WTC11 (cell line): ENCODE measurements around the gene SOD2. TPM values are rescaled to one million over a fixed set of nuclear protein-coding genes. Genes with fewer than 3 reads are reported as not detected.

Source experiments
- ATAC-seq: fragments of 200-7000 bp; cut with Tn5 transposase; 2 replicates; pipeline ENCODE4 v1.10.0; 2021; ENCODE audit warnings: mild to moderate bottlenecking, moderate library complexity
- CTCF ChIA-PET: fragments of 300-600 bp; sonication (Branson Sonifier 250); formaldehyde crosslinking; loops from one replicate; lab custom pipeline; 2021; ENCODE audit warnings: antibody characterized with exemption; lab: Charles Lee
- POLR2A ChIA-PET: fragments of 350-600 bp; sonication (Branson Sonifier 250); formaldehyde crosslinking; loops from one replicate; lab custom pipeline; 2021; ENCODE audit warnings: antibody characterized with exemption; lab: Charles Lee
- DNase-seq: peaks from one replicate; pipeline ENCODE4 v3.0.0; 2021; ENCODE audit warnings: low spot score
- H3K27ac Mint-ChIP-seq: 2 replicates; pipeline ENCODE4 v1.8.0; 2021; ENCODE audit warnings: mixed read lengths
- H3K27me3 Mint-ChIP-seq: 2 replicates; pipeline ENCODE4 v1.8.0; 2021; ENCODE audit warnings: low read depth, mild to moderate bottlenecking, moderate library complexity, mixed read lengths
- H3K36me3 Mint-ChIP-seq: 2 replicates; pipeline ENCODE4 v1.8.0; 2021; ENCODE audit warnings: mixed read lengths
- H3K4me1 Mint-ChIP-seq: 2 replicates; pipeline ENCODE4 v1.8.0; 2022; ENCODE audit warnings: mixed read lengths
- H3K4me3 Mint-ChIP-seq: 2 replicates; pipeline ENCODE4 v1.8.0; 2021; ENCODE audit warnings: mild to moderate bottlenecking, moderate library complexity, mixed read lengths
- H3K9me3 Mint-ChIP-seq: 2 replicates; pipeline ENCODE4 v1.8.0; 2021; ENCODE audit warnings: mixed read lengths
- E2F1 ChIP-seq: sonication (generic); formaldehyde crosslinking; IDR thresholded peaks from 2 replicates; pipeline ENCODE4 v1.8.0; 2022; ENCODE audit warnings: mild to moderate bottlenecking, missing genetic modification reagents
- ESRRA ChIP-seq: sonication (generic); formaldehyde crosslinking; IDR thresholded peaks from 2 replicates; pipeline ENCODE4 v1.8.1; 2022; ENCODE audit warnings: mild to moderate bottlenecking, missing genetic modification reagents, borderline replicate concordance
- FOXP1 ChIP-seq: sonication (generic); formaldehyde crosslinking; IDR thresholded peaks from 2 replicates; pipeline ENCODE4 v1.8.0; 2022; ENCODE audit warnings: missing genetic modification reagents, mild to moderate bottlenecking, moderate library complexity, borderline replicate concordance
- HMGXB4 ChIP-seq: sonication (generic); formaldehyde crosslinking; IDR thresholded peaks from 2 replicates; pipeline ENCODE4 v1.8.1; 2023; ENCODE audit warnings: mild to moderate bottlenecking, moderate library complexity, missing genetic modification reagents
- JAZF1 ChIP-seq: fragments of 250-450 bp; sonication (Bioruptor Pico); IDR thresholded peaks from 2 replicates; pipeline ENCODE4 v1.9.0; 2021; ENCODE audit warnings: moderate library complexity, mild to moderate bottlenecking, inconsistent platforms
- MYBL2 ChIP-seq: sonication (generic); formaldehyde crosslinking; IDR thresholded peaks from 2 replicates; pipeline ENCODE4 v1.8.1; 2023; ENCODE audit warnings: mild to moderate bottlenecking, moderate library complexity, missing genetic modification reagents
- NFATC4 ChIP-seq: fragments of 250-450 bp; sonication (Bioruptor Pico); IDR thresholded peaks from 2 replicates; pipeline ENCODE4 v1.9.0; 2021; ENCODE audit warnings: mild to moderate bottlenecking
- NR3C1 ChIP-seq: sonication (generic); formaldehyde crosslinking; conservative IDR thresholded peaks from 2 replicates; pipeline ENCODE4 v1.8.1; 2023; ENCODE audit warnings: low read depth, mild to moderate bottlenecking, missing genetic modification reagents
- OVOL2 ChIP-seq: fragments of 250-450 bp; sonication (Bioruptor Pico); IDR thresholded peaks from 2 replicates; pipeline ENCODE4 v1.9.0; 2021; ENCODE audit warnings: mild to moderate bottlenecking, borderline replicate concordance
- SMAD3 ChIP-seq: sonication (generic); formaldehyde crosslinking; IDR thresholded peaks from 2 replicates; pipeline ENCODE4 v1.8.0; 2022; ENCODE audit warnings: missing genetic modification reagents, mild to moderate bottlenecking, borderline replicate concordance
- SMAD4 ChIP-seq: sonication (generic); formaldehyde crosslinking; IDR thresholded peaks from 2 replicates; pipeline ENCODE4 v1.8.0; 2022; ENCODE audit warnings: mild to moderate bottlenecking, missing genetic modification reagents
- TEAD4 ChIP-seq: sonication (generic); formaldehyde crosslinking; IDR thresholded peaks from 2 replicates; pipeline ENCODE4 v1.8.0; 2022; ENCODE audit warnings: mild to moderate bottlenecking, missing genetic modification reagents
- TP53 ChIP-seq: sonication (generic); formaldehyde crosslinking; IDR thresholded peaks from 2 replicates; pipeline ENCODE4 v1.8.1; 2023; ENCODE audit warnings: mild to moderate bottlenecking, missing genetic modification reagents
- ZNF121 ChIP-seq: sonication (generic); formaldehyde crosslinking; IDR thresholded peaks from 2 replicates; pipeline ENCODE4 v1.8.0; 2023; ENCODE audit warnings: missing genetic modification reagents
- ZNF219 ChIP-seq: sonication (generic); formaldehyde crosslinking; IDR thresholded peaks from 2 replicates; pipeline ENCODE4 v1.8.0; 2023; ENCODE audit warnings: missing genetic modification reagents, mild to moderate bottlenecking, borderline replicate concordance
- ZNF263 ChIP-seq: sonication (generic); formaldehyde crosslinking; IDR thresholded peaks from 2 replicates; pipeline ENCODE4 v1.8.1; 2022; ENCODE audit warnings: low read depth, mild to moderate bottlenecking, moderate library complexity, missing genetic modification reagents
- ZNF281 ChIP-seq: sonication (generic); formaldehyde crosslinking; IDR thresholded peaks from 2 replicates; pipeline ENCODE4 v1.8.0; 2023; ENCODE audit warnings: mild to moderate bottlenecking, missing genetic modification reagents
- ZNF317 ChIP-seq: sonication (generic); formaldehyde crosslinking; IDR thresholded peaks from 2 replicates; pipeline ENCODE4 v1.8.1; 2023; ENCODE audit warnings: low read depth, mild to moderate bottlenecking, moderate library complexity, missing genetic modification reagents, borderline replicate concordance
- ZNF512 ChIP-seq: sonication (generic); formaldehyde crosslinking; IDR thresholded peaks from 2 replicates; pipeline ENCODE4 v1.8.1; 2022; ENCODE audit warnings: missing genetic modification reagents, borderline replicate concordance
- total RNA-seq: library from RNA; stranded (reverse); gene quantifications from 3 replicates; pipeline ENCODE4 v1.2.3, GENCODE V29; 2021
- TF ChIP-seq, protein P1 (sequence below): sonication (generic); formaldehyde crosslinking; IDR thresholded peaks from 2 replicates; pipeline ENCODE4 v1.8.1; 2022; ENCODE audit warnings: low read depth, missing genetic modification reagents, borderline replicate concordance
- TF ChIP-seq, protein P2 (sequence below): fragments of 200-600 bp; IDR thresholded peaks from 2 replicates; pipeline ENCODE4 v1.8.0; 2022; ENCODE audit warnings: antibody characterized with exemption
- TF ChIP-seq, protein P3 (sequence below): fragments of 250-450 bp; sonication (Bioruptor Pico); IDR thresholded peaks from 2 replicates; pipeline ENCODE4 v1.9.0; 2021; ENCODE audit warnings: mild to moderate bottlenecking

The SOD2 gene
- total RNA-seq, 1 experiment from 2014 or later = 82.6 TPM

GRCh38 chr6:159714404-159714803 lies 21.4 kb upstream of the SOD2 start:
- Mint-ChIP-seq H3K9me3 (peaks cover 5% of the 10 kb centered on the region), H3K36me3 (no peaks in the 10 kb centered on the region), H3K4me3 (no peak overlapping the region), H3K27ac (no peak overlapping the region), H3K4me1 (no peaks in the 10 kb centered on the region), H3K27me3 (peaks cover under 1% of the 10 kb centered on the region; the same call in 1 of the 2 replicates)
- TF ChIP-seq ZNF263 (CRISPR knock-in tag) (no peak), E2F1 (CRISPR knock-in tag) (no peak), ZNF281 (CRISPR knock-in tag) (no peak), OVOL2 (CRISPR knock-in tag) (no peak), JAZF1 (CRISPR knock-in tag) (no peak), ZNF121 (no peak), SMAD3 (no peak), ZNF512 (CRISPR knock-in tag) (no peak), TEAD4 (CRISPR knock-in tag) (no peak), NFATC4 (CRISPR knock-in tag) (no peak)
- TF ChIP-seq, protein P1, sequence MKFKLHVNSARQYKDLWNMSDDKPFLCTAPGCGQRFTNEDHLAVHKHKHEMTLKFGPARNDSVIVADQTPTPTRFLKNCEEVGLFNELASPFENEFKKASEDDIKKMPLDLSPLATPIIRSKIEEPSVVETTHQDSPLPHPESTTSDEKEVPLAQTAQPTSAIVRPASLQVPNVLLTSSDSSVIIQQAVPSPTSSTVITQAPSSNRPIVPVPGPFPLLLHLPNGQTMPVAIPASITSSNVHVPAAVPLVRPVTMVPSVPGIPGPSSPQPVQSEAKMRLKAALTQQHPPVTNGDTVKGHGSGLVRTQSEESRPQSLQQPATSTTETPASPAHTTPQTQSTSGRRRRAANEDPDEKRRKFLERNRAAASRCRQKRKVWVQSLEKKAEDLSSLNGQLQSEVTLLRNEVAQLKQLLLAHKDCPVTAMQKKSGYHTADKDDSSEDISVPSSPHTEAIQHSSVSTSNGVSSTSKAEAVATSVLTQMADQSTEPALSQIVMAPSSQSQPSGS (CRISPR knock-in tag) = no peak
- TF ChIP-seq, protein P2, sequence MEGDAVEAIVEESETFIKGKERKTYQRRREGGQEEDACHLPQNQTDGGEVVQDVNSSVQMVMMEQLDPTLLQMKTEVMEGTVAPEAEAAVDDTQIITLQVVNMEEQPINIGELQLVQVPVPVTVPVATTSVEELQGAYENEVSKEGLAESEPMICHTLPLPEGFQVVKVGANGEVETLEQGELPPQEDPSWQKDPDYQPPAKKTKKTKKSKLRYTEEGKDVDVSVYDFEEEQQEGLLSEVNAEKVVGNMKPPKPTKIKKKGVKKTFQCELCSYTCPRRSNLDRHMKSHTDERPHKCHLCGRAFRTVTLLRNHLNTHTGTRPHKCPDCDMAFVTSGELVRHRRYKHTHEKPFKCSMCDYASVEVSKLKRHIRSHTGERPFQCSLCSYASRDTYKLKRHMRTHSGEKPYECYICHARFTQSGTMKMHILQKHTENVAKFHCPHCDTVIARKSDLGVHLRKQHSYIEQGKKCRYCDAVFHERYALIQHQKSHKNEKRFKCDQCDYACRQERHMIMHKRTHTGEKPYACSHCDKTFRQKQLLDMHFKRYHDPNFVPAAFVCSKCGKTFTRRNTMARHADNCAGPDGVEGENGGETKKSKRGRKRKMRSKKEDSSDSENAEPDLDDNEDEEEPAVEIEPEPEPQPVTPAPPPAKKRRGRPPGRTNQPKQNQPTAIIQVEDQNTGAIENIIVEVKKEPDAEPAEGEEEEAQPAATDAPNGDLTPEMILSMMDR = no peak
- TF ChIP-seq, protein P3, sequence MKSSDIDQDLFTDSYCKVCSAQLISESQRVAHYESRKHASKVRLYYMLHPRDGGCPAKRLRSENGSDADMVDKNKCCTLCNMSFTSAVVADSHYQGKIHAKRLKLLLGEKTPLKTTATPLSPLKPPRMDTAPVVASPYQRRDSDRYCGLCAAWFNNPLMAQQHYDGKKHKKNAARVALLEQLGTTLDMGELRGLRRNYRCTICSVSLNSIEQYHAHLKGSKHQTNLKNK (CRISPR knock-in tag) = no peak
- no peak for DNase-seq
- POLR2A ChIA-PET = no interaction called here
- no peak for ATAC-seq
- CTCF ChIA-PET = no interaction called here

- Mint-ChIP-seq H3K9me3 (peaks cover 6% of the 10 kb centered on the region), H3K27me3 (peaks cover 4% of the 10 kb centered on the region; the same call in 1 of the 2 replicates), H3K4me3 (no peak overlapping the region), H3K4me1 (no peaks in the 10 kb centered on the region), H3K36me3 (no peaks in the 10 kb centered on the region), H3K27ac (no peak overlapping the region)
- CTCF ChIA-PET = no interaction called here
- DNase-seq = no peak
- ATAC-seq = no peak
- POLR2A ChIA-PET = no interaction called here
- no peak for TF ChIP-seq ESRRA (CRISPR knock-in tag)
- TF ChIP-seq, protein P3 (CRISPR knock-in tag) = no peak
- TF ChIP-seq MYBL2 = no peak
- no peak for TF ChIP-seq HMGXB4
- TF ChIP-seq, protein P1 (CRISPR knock-in tag) = no peak
- no peak for TF ChIP-seq TEAD4 (CRISPR knock-in tag)
- TF ChIP-seq ZNF317 = no peak
- TF ChIP-seq TP53 (CRISPR knock-in tag) = no peak
- TF ChIP-seq SMAD4 (CRISPR knock-in tag) = no peak
- TF ChIP-seq ZNF219 = no peak
- no peak for TF ChIP-seq JAZF1 (CRISPR knock-in tag)
- no peak for TF ChIP-seq NR3C1 (CRISPR knock-in tag)
- no peak for TF ChIP-seq FOXP1 (CRISPR knock-in tag)
- no peak for TF ChIP-seq ZNF263 (CRISPR knock-in tag)
Observed at GRCh38 chr6:159713984-159714383, 20.9 kb upstream of the SOD2 start.
